Naive B cell (primary cell): ENCODE data around the gene LOXL1. TPM values are rescaled to one million over a fixed set of nuclear protein-coding genes. Genes with fewer than 3 reads are reported as not detected.

ENCODE experiments used
- ATAC-seq, 2 donors: fragments of 150-1000 bp; cut with Tn5 transposase; 2 replicates each; pipeline ENCODE4 v1.10.0; 2021; ENCODE audit warnings: low read depth in 2 of 2, mild to moderate bottlenecking in 2 of 2, moderate library complexity in 2 of 2
- DNase-seq: peaks from one replicate; pipeline ENCODE4 v3.0.0; 2022
- H3K27ac Mint-ChIP-seq, 6 donors: one replicate each; pipeline ENCODE4 v1.8.0; 2020 to 2022; ENCODE audit warnings: mild to moderate bottlenecking in 6 of 6, mixed read lengths in 6 of 6, moderate library complexity in 5 of 6, inconsistent platforms in 2 of 6
- H3K27me3 Mint-ChIP-seq, 3 donors: one replicate each; pipeline ENCODE4 v1.8.0; 2021 to 2022; ENCODE audit warnings: mixed read lengths in 3 of 3, mild to moderate bottlenecking in 1 of 3
- H3K36me3 Mint-ChIP-seq, 2 donors: one replicate each; pipeline ENCODE4 v1.8.0; 2020 to 2022; ENCODE audit warnings: mixed read lengths in 2 of 2, inconsistent platforms in 1 of 2, mild to moderate bottlenecking in 1 of 2
- H3K4me1 Mint-ChIP-seq, 3 donors: one replicate each; pipeline ENCODE4 v1.8.0; 2020 to 2022; ENCODE audit warnings: mixed read lengths in 3 of 3, inconsistent platforms in 1 of 3, mild to moderate bottlenecking in 1 of 3, moderate library complexity in 1 of 3
- H3K4me3 Mint-ChIP-seq, 8 donors: one replicate each; pipeline ENCODE4 v1.8.0; 2020 to 2022; ENCODE audit warnings: mild to moderate bottlenecking in 8 of 8, mixed read lengths in 8 of 8, moderate library complexity in 8 of 8, inconsistent platforms in 2 of 8
- H3K9me3 Mint-ChIP-seq, 7 donors: one replicate each; pipeline ENCODE4 v1.8.0; 2020 to 2022; ENCODE audit warnings: mixed read lengths in 7 of 7, mild to moderate bottlenecking in 5 of 7, inconsistent platforms in 2 of 7, moderate library complexity in 1 of 7
- polyA plus RNA-seq, 6 donors: library from polyadenylated mRNA; unstranded; fragments of 300-500 nt; fragmentation: Illumina TruSeq; gene quantifications; one replicate each; pipeline ENCODE4 v1.2.3, GENCODE V29; 2021; ENCODE audit warnings: low read depth in 6 of 6

The LOXL1 gene
- polyA plus RNA-seq, 6 donors from 2014 or later = 0.19 to 0.48 TPM; not detected in 4

GRCh38 chr15:73950831-73951561, 24.7 kb downstream of the LOXL1 start:
- DNase-seq = peak; percentile 37
- Mint-ChIP-seq H3K4me1 (peaks cover 10 to 12% (median 12%) of the 10 kb centered on the region in 3 donors), H3K27me3 (peaks cover 0 to 25% (median 9%) of the 10 kb centered on the region in 3 donors), H3K27ac (peak overlapping the region in 2 of 6 donors; percentile 57 to 73), H3K9me3 (no peaks in the 10 kb centered on the region), H3K36me3 (no peaks in the 10 kb centered on the region), H3K4me3 (peak overlapping the region in 1 of 8 donors; percentile 32)
- peak; percentile 65 to 79 for ATAC-seq

GRCh38 chr15:73951601-73952000, 25.3 kb downstream of the LOXL1 start:
- DNase-seq (no peak), ATAC-seq (no peak)
- Mint-ChIP-seq H3K27ac (peak overlapping the region in 1 of 6 donors; percentile 57), H3K36me3 (no peaks in the 10 kb centered on the region), H3K9me3 (no peaks in the 10 kb centered on the region), H3K27me3 (peaks cover 0 to 31% (median 9%) of the 10 kb centered on the region in 3 donors), H3K4me3 (no peak overlapping the region), H3K4me1 (peaks cover 8 to 10% (median 10%) of the 10 kb centered on the region in 3 donors)

- Mint-ChIP-seq H3K36me3 (no peaks in the 10 kb centered on the region), H3K27me3 (peaks cover 0 to 38% (median 9%) of the 10 kb centered on the region in 3 donors), H3K4me1 (peaks cover 7 to 12% (median 10%) of the 10 kb centered on the region in 3 donors), H3K27ac (peak overlapping the region in 1 of 6 donors; percentile 29), H3K9me3 (no peaks in the 10 kb centered on the region), H3K4me3 (no peak overlapping the region)
- DNase-seq (no peak), ATAC-seq (no peak)
These were observed 26.1 kb downstream of the LOXL1 start for GRCh38 chr15:73952171-73952912.

- Mint-ChIP-seq H3K4me1 (peaks cover 7 to 13% (median 10%) of the 10 kb centered on the region in 3 donors), H3K27ac (no peak overlapping the region), H3K9me3 (no peaks in the 10 kb centered on the region), H3K4me3 (peak overlapping the region in 1 of 8 donors; percentile 53), H3K27me3 (peaks cover 0 to 41% (median 9%) of the 10 kb centered on the region in 3 donors), H3K36me3 (no peaks in the 10 kb centered on the region)
- DNase-seq = no peak
- no peak for ATAC-seq
These were observed 26.9 kb downstream of the LOXL1 start for GRCh38 chr15:73952913-73953750.

GRCh38 chr15:73954188-73955145, 28.2 kb downstream of the LOXL1 start:
- H3K27ac Mint-ChIP-seq = peak overlapping the region in 1 of 6 donors; percentile 71
- no peaks in the 10 kb centered on the region for H3K36me3 Mint-ChIP-seq

GRCh38 chr15:73955326-73955725, 29.1 kb downstream of the LOXL1 start:
- Mint-ChIP-seq H3K27ac (no peak overlapping the region), H3K4me1 (peaks cover 17 to 25% (median 19%) of the 10 kb centered on the region in 3 donors), H3K36me3 (no peaks in the 10 kb centered on the region), H3K9me3 (no peaks in the 10 kb centered on the region), H3K27me3 (peaks cover 0 to 35% (median 9%) of the 10 kb centered on the region in 3 donors), H3K4me3 (no peak overlapping the region)
- DNase-seq (no peak), ATAC-seq (no peak)

More at GRCh38 chr15:73954188-73955145, 28.2 kb downstream of the LOXL1 start:
- Mint-ChIP-seq H3K4me1 (peaks cover 13 to 21% (median 15%) of the 10 kb centered on the region in 3 donors), H3K9me3 (no peaks in the 10 kb centered on the region), H3K4me3 (no peak overlapping the region), H3K27me3 (peaks cover 0 to 37% (median 9%) of the 10 kb centered on the region in 3 donors)
- DNase-seq (no peak), ATAC-seq (no peak)

- no peaks in the 10 kb centered on the region for H3K36me3 Mint-ChIP-seq
- no peaks in the 10 kb centered on the region for H3K9me3 Mint-ChIP-seq
- H3K27me3 Mint-ChIP-seq = peaks cover 0 to 35% (median 9%) of the 10 kb centered on the region in 3 donors
- ATAC-seq (no peak), DNase-seq (no peak)
- peaks cover 12 to 18% (median 13%) of the 10 kb centered on the region in 3 donors for H3K4me1 Mint-ChIP-seq
- H3K4me3 Mint-ChIP-seq = no peak overlapping the region
- no peak overlapping the region for H3K27ac Mint-ChIP-seq
These were observed 29.8 kb downstream of the LOXL1 start for GRCh38 chr15:73955861-73956742.

GRCh38 chr15:73956743-73957135, 30.5 kb downstream of the LOXL1 start:
- ATAC-seq = no peak
- no peaks in the 10 kb centered on the region for H3K9me3 Mint-ChIP-seq
- DNase-seq = no peak
- peaks cover 0 to 35% (median 9%) of the 10 kb centered on the region in 3 donors for H3K27me3 Mint-ChIP-seq
- no peaks in the 10 kb centered on the region for H3K36me3 Mint-ChIP-seq
- H3K4me3 Mint-ChIP-seq = no peak overlapping the region
- H3K4me1 Mint-ChIP-seq = peaks cover 9 to 15% (median 9%) of the 10 kb centered on the region in 3 donors
- no peak overlapping the region for H3K27ac Mint-ChIP-seq

- Mint-ChIP-seq H3K4me3 (no peak overlapping the region), H3K27me3 (peaks cover 0 to 35% (median 9%) of the 10 kb centered on the region in 3 donors), H3K9me3 (no peaks in the 10 kb centered on the region), H3K27ac (peak overlapping the region in 1 of 6 donors; percentile 97), H3K36me3 (no peaks in the 10 kb centered on the region), H3K4me1 (peaks cover 9 to 15% (median 9%) of the 10 kb centered on the region in 3 donors)
- ATAC-seq = no peak
- DNase-seq = no peak
These were observed 31.0 kb downstream of the LOXL1 start for GRCh38 chr15:73957276-73957675.

GRCh38 chr15:73957785-73958184, 31.5 kb downstream of the LOXL1 start:
- ATAC-seq = no peak
- Mint-ChIP-seq H3K27me3 (peaks cover 0 to 35% (median 9%) of the 10 kb centered on the region in 3 donors), H3K27ac (peak overlapping the region in 1 of 6 donors; percentile 97), H3K4me3 (no peak overlapping the region), H3K36me3 (no peaks in the 10 kb centered on the region), H3K4me1 (peaks cover 9 to 15% (median 9%) of the 10 kb centered on the region in 3 donors), H3K9me3 (no peaks in the 10 kb centered on the region)
- no peak for DNase-seq

- DNase-seq (no peak), ATAC-seq (peak; percentile 51 to 64)
- Mint-ChIP-seq H3K9me3 (no peaks in the 10 kb centered on the region), H3K27me3 (peaks cover 0 to 32% (median 4%) of the 10 kb centered on the region in 3 donors), H3K4me3 (peak overlapping the region in 1 of 8 donors; percentile 55), H3K4me1 (peaks cover 9 to 15% (median 9%) of the 10 kb centered on the region in 3 donors), H3K27ac (peak overlapping the region in 2 of 6 donors; percentile 34 to 62), H3K36me3 (no peaks in the 10 kb centered on the region)
These were observed 32.8 kb downstream of the LOXL1 start for GRCh38 chr15:73959012-73959581.
